Urinary bladder (tissue), 4 donors: ENCODE measurements around the gene OVCA2. TPM values are rescaled to one million over a fixed set of nuclear protein-coding genes. Genes with fewer than 3 reads are reported as not detected.

ENCODE experiments used
- DNase-seq: peaks from one replicate; pipeline ENCODE4 v3.0.0-alpha.2; 2015; ENCODE audit errors: extremely low spot score
- H3K27ac ChIP-seq: one replicate; pipeline ENCODE4 v1.5.1; 2013; ENCODE audit warnings: low read depth, mild to moderate bottlenecking, moderate library complexity
- H3K36me3 ChIP-seq: one replicate; pipeline ENCODE4 v1.6.1; 2013; ENCODE audit warnings: mild to moderate bottlenecking, moderate library complexity; ENCODE audit not compliant: insufficient read depth
- H3K4me1 ChIP-seq: one replicate; pipeline ENCODE4 v1.6.1; 2013; ENCODE audit warnings: mild to moderate bottlenecking, moderate library complexity; ENCODE audit not compliant: insufficient read depth
- H3K4me3 ChIP-seq: one replicate; pipeline ENCODE4 v1.5.1; 2013; ENCODE audit warnings: low read depth, low read length
- WGBS: extraction: QIAGEN DNeasy Blood & Tissue Kit; methylation state at CpG from one replicate; pipeline ENCODE4 v1.1.7; 2013; 5-methylcytosine and 5-hydroxymethylcytosine counted together
- polyA plus RNA-seq: library from polyadenylated mRNA; stranded (reverse); fragments of 200-250 nt; gene quantifications from one replicate; pipeline ENCODE4 v1.2.3, GENCODE V29; 2013
- total RNA-seq: library from RNA; depleted of rRNA; stranded (reverse); fragments of >200 nt; gene quantifications from one replicate; pipeline ENCODE4 v1.2.3, GENCODE V29; 2014
- donor health status: healthy with polysubstance abuse.
- donor health status: healthy.

The OVCA2 gene
- total and polyA plus RNA-seq, 2 donors: 9.5 to 40.1 TPM

DNA sequence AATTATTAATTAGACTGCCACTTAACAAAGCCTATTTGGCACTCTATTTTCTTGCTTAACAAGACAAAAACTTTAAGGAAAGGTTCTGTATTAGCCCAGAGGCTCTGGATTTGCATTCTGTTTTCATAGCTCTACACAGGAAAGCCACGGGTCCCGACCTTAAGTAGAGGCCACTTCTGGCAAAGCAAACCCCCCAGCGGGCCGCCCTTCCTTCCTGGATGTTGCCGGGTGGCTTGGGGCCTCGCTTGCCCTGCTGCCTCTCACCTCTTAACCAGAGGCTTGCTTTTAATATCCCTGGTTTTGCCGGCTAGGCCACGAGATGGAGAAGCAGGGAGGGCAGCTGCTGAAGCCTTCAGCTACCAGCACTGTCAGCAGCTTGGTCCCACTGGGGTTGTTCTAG is 21.1 kb upstream of the OVCA2 start:
- WGBS: 63% methylated on average over 8 of the region's 8 CpGs
- Histone ChIP-seq H3K27ac (no peak overlapping the region), H3K4me1 (peaks cover 1% of the 10 kb centered on the region), H3K4me3 (no peak overlapping the region), H3K36me3 (no peaks in the 10 kb centered on the region)
- DNase-seq: no peak

DNA sequence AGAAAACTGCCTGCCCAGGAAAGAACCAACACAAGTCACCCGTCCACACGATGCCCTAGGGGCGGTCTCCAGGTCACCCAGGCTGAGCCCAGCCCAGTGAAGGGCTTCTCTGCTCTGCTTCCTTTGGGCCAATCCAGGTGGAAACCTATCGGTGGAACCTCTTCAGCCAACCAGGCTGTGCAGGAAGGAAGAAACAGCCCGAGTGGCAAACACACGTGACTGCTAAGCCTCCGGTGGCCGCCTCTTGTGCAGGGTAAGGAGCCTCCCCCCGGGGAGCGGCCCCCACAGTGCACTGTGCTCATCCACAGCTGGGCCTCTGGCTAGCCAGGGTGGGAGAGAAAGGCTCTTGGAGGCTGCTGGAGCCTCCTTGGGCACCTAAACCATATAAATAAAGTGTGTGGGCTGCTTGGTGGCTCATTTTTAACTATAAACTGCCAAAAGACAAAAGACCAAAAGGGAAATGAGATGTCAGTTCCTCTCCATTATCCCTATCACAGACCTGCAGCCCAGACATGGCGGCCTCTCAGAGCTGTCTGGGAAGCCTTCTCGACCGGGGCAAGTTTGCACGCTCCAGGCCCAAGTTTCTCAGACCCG is 19.1 kb upstream of the OVCA2 start:
- DNase-seq: no peak
- 80% methylated on average over 15 of the region's 15 CpGs for WGBS
- Histone ChIP-seq H3K27ac (no peak overlapping the region), H3K4me1 (peaks cover 1% of the 10 kb centered on the region), H3K4me3 (no peak overlapping the region), H3K36me3 (no peaks in the 10 kb centered on the region)

DNA sequence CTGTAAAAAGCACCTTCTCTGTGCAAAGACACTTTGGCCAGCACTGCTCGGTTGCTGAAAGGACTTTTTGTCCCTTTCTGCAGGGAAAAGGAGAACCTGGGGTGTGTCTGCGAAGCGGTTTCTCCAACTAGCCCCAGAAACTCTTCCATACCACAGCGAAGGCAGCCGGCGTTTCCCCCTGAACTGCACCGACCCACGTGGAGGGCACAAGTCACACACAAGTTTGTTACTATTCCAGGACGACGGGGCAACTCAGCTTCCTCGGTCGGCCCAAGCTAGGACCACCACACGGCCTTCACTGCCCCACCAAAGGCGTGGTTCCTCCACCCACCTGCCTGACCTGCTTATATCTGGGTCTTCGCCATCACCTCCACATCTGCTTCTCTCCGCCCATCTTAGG is 18.6 kb upstream of the OVCA2 start:
- Histone ChIP-seq H3K4me3 (no peak overlapping the region), H3K36me3 (no peaks in the 10 kb centered on the region), H3K4me1 (peaks cover 1% of the 10 kb centered on the region), H3K27ac (no peak overlapping the region)
- 53% methylated on average over 16 of the region's 16 CpGs for whole genome bisulfite sequencing
- DNase-seq: no peak

DNA sequence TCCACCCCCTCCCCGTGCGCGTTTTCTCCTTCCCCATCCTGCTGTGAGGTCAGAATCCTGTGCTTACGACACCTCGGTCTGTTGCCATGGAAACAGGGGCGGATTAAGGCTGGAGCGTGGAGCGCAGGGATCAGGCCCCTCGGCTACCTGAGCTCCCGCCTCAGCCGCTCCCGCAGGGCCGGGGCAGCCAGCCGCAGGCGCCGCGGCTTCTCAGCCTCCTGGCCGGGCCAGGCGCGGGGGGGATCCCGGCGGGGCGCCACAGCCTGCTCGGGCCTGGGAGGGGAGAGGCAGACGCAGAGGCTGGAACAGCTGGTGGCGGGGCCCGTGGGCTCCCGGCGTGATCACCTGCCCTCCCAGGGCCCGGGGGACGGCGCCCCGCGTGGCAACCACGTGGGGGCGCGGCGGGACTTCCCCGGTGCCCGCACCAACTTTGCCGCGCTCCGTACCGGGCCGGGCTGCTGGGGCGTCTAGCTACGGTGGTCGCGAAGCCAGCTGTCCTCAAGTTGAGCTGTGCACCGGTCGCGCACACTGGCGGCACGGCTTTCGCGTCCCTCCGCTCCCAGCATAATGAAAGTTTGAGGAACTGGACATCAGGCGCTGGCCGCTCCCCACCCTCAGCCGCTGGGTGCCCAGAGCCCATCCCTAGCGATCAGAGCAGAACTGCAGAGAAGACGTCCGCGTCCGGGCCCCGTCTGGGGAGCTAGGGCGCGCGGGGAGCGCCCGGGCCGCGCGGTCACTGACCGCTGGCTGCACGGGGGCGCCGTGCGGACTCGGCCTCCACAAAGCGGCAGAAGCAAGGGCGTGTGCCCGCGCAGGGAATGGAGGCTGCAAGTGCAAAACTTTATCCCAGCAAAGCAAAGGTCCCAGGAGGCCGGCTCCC is 17.9 kb upstream of the OVCA2 start:
- WGBS: under 1% methylated on average over 85 of the region's 85 CpGs
- Histone ChIP-seq H3K27ac (no peak overlapping the region), H3K4me1 (peaks cover 1% of the 10 kb centered on the region), H3K4me3 (peak overlapping the region; percentile 61), H3K36me3 (no peaks in the 10 kb centered on the region)
- no peak for DNase-seq

DNA sequence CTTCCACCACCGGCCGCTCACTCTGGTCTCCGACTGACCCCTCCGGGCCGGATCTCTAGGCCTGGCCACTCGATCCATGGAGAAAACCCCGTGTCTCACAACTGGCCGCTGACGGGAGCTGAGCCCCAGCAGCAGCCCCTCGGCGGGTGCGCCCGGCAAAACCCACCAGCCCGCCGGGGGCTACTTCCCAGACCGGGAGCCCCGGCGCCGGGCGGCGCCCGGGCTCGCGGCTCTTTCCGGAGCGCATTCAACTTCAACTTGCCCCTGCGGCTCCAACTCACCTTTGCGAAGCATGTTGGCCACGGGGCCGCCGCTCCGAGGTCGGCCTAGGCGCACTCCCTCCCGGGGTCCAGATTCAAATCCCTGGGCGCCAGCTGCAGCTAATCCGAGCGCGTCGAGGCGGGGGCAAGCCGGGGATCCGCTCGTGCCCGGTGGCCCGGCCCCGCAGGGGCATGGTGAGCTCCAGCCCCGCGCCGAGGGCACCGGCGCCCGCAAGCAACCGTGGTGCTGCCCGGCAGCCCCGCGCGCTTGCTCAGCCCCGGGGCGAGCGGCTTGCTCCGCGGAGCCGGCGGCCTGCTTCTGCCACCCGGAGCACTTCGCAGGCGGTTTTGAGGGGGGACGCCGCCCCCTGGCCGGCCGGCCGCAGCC is 17.1 kb upstream of the OVCA2 start:
- Histone ChIP-seq H3K4me1 (peaks cover 1% of the 10 kb centered on the region), H3K27ac (no peak overlapping the region), H3K36me3 (no peaks in the 10 kb centered on the region), H3K4me3 (peak overlapping the region; percentile 61)
- no peak for DNase-seq
- under 1% methylated on average over 73 of the region's 73 CpGs for WGBS

DNA sequence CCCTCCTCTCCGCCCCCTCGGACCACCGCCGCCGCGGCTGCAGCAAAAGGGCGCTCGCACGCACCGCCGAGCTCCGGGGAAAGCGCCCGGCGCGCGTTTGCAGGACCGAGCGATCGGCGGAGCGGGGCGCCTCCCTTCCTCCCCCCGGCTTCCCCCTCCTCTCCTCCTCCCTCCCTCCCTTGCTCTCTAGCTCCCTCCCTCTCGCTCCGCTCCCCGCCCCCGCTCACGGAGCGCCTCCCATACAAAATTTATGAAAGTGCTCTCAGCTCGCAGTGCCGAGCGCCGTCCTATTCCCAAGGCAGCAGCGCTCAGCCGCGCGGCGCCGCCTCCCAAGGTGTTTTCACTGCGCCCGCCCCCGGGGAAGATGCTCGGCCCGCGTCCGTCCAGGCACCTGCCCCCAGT is 16.6 kb upstream of the OVCA2 start, which contains the start of gene RTN4RL1:
TSS of gene RTN4RL1 (minus strand) at position 115 of the 402 bp plus-strand sequence. CDS start 469 bp downstream, outside the sequence.
- WGBS: under 1% methylated on average over 47 of the region's 47 CpGs
- no peaks in the 10 kb centered on the region for H3K36me3 ChIP-seq
- H3K27ac ChIP-seq: peak within 1 kb of the TSS; percentile 28
- peaks cover 1% of the 10 kb centered on the region for H3K4me1 ChIP-seq
- peak within 1 kb of the TSS; percentile 61 for H3K4me3 ChIP-seq
- no peak for DNase-seq

DNA sequence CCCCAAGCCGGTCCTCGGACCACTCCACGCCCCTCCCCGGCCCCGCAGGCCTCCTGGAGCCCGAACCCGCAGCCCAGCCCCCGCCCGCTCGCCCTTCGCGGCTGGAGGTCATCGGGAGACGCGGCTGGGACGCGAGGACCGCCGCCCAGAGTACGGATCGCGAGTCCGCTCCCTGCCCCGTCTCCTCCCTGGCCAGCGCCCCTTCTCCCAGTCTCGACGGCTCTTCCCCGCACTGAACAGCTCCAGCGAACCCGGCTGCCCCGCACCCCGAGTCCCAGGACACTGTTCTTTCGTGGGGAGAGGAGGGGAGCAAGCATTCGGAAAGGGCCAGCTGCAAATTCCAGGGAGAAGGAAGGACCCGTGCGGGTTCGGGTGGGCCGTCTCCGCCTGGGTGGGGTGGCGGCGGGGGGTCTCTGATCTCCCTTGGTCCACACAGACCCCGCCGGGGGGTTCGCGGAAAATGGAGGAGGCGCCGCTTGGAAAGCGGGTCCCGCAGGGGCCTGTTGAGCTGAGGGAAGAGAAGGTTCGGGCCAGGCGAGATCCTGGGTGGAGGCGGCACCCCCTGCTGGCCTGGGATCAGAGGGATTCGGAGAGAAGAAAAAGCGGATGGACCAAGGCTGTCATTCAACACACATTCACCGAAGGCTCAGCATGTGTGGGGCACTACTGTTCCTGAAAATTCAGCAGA is 16.1 kb upstream of the OVCA2 start:
- DNase-seq: no peak
- under 1% methylated on average over 55 of the region's 55 CpGs for WGBS
- peak overlapping the region; percentile 28 for H3K27ac ChIP-seq

DNA sequence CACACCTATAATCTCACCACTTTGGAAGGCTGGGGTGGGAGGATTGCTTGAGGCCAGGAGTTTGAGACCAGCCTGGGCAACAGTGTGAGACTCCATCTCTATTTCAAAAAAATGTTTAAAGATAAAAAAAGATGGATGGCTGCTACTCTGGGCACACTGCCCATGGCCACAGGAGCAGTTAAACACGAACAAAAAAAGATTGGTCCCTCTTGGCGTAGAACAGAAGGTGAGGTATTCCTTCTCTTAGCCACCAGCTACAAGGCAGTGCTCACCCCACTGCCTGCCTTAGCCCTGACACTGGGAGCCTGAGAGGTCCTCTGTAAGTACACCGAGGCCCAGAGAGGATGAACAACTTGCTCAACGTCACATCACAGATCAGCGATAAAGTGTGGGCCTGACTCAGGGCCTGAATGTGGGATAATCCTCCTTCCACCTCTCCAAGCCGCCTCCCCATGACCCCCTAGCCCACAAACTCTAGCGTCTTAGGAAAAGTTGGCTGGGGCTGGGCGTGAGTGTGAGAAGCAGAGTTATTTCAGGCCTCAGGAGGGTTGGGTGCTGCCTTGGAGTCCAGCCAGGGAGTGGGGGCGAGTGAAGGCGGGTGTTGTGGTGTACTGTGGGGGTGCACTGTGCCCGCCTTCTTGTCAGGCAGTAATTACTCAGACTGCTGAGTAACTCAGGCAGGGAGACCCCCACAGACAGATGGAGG is 14.1 kb upstream of the OVCA2 start:
- H3K27ac ChIP-seq: no peak overlapping the region
- WGBS: 68% methylated on average over 11 of the region's 11 CpGs
- peaks cover 5% of the 10 kb centered on the region for H3K4me1 ChIP-seq

More for the DNA sequence above, 16.1 kb upstream of the OVCA2 start:
- Histone ChIP-seq H3K36me3 (no peaks in the 10 kb centered on the region), H3K4me1 (peaks cover 3% of the 10 kb centered on the region), H3K4me3 (peak overlapping the region; percentile 61)

DNA sequence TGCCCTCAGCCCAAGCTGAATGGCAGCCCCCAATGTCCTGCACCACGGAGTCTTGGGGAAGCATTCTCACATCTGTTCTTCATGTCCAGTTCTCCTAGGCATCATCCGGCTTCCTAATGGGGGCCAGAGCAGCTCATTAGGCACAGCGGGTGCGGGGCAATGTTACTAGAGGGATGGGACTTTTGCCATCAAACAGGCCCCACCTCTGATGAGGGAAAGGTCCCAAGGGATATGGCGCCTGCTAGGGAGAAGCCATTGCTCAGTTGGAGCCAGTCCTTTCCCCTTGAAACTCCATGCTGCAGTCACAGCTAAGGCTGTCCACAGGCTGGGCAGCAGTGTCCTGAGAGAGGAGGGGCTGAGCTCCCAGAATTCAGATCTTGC is 13.6 kb upstream of the OVCA2 start:
- Histone ChIP-seq H3K27ac (no peak overlapping the region), H3K4me3 (no peak overlapping the region), H3K4me1 (peaks cover 5% of the 10 kb centered on the region), H3K36me3 (no peaks in the 10 kb centered on the region)
- no peak for DNase-seq
- WGBS: 84% methylated on average over 5 of the region's 5 CpGs

More for the DNA sequence above, 14.1 kb upstream of the OVCA2 start:
- no peak for DNase-seq
- no peak overlapping the region for H3K4me3 ChIP-seq
- H3K36me3 ChIP-seq: no peaks in the 10 kb centered on the region

DNA sequence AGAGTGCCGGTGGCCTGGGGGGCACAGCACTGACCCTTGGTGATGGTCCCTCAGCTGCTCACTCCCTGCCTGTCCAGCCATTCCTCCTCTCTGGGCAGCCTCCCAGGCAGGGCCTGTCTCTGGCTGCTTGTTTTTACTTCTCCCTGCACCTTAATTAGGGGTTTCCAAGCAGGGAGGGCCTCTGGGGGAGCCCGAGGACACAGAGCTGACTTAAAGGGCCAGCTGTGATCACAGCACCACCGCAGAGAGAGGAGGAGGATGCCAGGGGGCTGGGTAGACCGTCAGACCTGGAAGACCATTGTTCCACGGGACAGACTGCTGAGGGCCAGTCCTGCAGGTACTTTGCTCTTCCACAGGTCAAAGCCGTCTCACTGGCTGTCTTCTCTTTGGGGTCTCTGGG is 13.1 kb upstream of the OVCA2 start:
- H3K4me1 ChIP-seq: peaks cover 6% of the 10 kb centered on the region
- H3K36me3 ChIP-seq: no peaks in the 10 kb centered on the region
- H3K27ac ChIP-seq: no peak overlapping the region
- 57% methylated on average over 6 of the region's 6 CpGs for WGBS
- H3K4me3 ChIP-seq: no peak overlapping the region
- no peak for DNase-seq

DNA sequence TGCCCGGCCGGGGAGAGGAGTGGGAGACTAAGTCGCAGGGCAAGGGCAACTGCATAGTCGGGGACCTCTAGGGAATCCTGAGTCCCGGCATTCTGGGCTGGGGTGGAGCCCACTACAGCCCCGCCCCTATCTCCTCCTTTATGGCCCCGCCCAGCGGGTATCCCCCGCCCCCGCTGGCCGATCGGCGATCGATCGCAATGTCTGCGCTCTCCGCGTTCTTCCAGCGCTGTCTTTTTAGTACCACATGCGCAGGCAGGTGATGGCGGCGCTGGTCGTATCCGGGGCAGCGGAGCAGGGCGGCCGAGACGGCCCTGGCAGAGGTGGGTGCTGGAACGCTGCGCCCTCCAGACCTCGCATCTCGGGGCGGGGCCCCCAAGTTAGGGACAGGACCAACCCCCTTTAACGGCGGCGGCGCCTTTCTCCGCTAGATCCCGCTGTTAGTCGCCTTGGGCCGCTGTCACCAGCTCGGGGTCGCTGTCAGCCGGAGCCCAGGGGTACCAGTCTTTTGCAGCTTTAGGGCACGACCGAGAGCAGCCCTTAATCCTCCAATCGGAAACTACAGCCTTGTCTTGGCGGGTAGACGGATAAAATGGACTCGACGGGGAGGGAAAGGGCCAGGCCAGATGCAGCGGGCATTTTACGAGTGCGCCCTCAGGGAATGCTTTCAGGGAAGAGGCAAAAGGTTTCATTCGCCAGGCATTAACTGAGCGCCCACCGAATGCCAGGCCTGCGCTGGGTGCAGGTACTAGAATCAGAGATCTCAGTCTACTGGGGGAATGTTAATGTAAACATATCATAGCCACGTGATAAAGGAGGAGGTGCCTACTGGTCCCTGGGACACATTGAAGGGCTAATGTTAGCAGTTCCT is 11.7 kb upstream of the OVCA2 start, which contains the start of gene DPH1:
TSS of gene DPH1 (plus strand) at position 243 of the 868 bp plus-strand sequence. CDS start at position 260, 17 bp downstream.
- Histone ChIP-seq H3K27ac (no peak within 1 kb of the TSS), H3K36me3 (no peaks in the 10 kb centered on the region), H3K4me3 (peak within 1 kb of the TSS; percentile 72), H3K4me1 (peaks cover 5% of the 10 kb centered on the region)
- DNase-seq: no peak
- 1% methylated on average over 59 of the region's 59 CpGs for WGBS

DNA sequence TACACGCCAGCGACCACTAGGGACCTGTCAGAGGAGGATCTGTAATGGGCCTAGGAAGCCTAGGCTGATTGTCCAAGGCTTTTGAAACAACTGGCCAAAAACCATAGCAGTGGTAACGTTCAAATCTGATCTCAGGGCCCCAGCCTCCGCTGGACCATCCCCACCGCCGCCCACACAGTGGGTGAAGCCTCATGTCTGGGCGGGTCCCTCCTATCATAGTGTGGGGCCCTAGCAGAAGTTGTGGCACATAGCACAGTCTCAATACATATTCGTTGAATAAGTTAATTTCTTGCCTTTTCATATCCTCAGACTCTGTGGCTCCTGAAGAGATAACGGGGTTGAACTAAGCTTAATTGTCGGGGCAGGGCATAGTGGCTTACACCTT is 11.1 kb upstream of the OVCA2 start:
- WGBS: 21% methylated on average over 10 of the region's 10 CpGs
- DNase-seq: no peak
- Histone ChIP-seq H3K4me3 (peak overlapping the region; percentile 72), H3K27ac (no peak overlapping the region), H3K4me1 (peaks cover 5% of the 10 kb centered on the region), H3K36me3 (no peaks in the 10 kb centered on the region)
